GM19463 (cell line): ENCODE measurements around the gene PCDHGA2.

Experiments used
- ATAC-seq: cut with Tn5 transposase; IDR thresholded peaks from one replicate; pipeline ENCODE4 v1.9.1; 2021; ENCODE audit warnings: mild to moderate bottlenecking, moderate library complexity; ENCODE audit not compliant: unreplicated experiment

PCDHGA2 gene

DNA sequence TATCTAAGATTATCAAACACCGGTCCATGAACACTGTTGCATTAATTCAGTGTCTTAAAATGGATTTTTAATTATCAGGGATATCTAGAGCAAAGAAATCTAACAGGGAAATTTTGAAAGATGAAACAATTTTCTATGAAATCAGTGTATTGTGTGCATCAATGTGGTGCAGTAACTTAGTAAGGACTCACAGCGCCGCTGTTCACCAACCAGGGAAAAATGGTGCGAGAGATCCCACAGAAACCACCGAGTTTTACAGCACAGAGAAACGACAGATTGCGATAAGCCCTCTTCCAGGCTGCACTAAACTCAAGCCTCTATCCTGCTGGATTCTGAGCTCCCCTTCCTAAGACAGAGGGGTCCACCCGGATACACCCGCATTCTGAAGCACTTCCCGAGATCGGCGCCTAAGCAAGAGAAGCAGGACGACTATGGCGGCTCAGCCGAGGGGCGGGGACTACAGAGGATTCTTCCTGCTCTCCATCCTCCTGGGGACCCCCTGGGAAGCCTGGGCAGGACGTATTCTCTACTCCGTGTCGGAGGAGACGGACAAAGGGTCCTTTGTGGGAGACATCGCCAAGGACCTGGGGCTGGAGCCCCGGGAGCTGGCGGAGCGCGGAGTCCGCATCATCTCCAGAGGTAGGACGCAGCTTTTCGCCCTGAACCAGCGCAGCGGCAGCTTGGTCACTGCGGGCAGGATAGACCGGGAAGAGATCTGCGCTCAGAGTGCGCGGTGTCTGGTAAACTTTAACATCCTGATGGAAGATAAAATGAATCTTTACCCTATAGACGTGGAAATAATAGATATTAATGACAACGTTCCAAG, 44.1 kb downstream of the PCDHGA2 start, which contains the start of gene PCDHGA7:
TSS of gene PCDHGA7 (plus strand) at position 274 of the 826 bp plus-strand sequence. CDS start at position 432, 158 bp downstream.
- no peak for ATAC-seq

GRCh38 chr5:141383345-141383744, 44.8 kb downstream of the PCDHGA2 start:
- no peak for ATAC-seq

- no peak for ATAC-seq
Observed at GRCh38 chr5:141384471-141385267, 46.1 kb downstream of the PCDHGA2 start.

DNA sequence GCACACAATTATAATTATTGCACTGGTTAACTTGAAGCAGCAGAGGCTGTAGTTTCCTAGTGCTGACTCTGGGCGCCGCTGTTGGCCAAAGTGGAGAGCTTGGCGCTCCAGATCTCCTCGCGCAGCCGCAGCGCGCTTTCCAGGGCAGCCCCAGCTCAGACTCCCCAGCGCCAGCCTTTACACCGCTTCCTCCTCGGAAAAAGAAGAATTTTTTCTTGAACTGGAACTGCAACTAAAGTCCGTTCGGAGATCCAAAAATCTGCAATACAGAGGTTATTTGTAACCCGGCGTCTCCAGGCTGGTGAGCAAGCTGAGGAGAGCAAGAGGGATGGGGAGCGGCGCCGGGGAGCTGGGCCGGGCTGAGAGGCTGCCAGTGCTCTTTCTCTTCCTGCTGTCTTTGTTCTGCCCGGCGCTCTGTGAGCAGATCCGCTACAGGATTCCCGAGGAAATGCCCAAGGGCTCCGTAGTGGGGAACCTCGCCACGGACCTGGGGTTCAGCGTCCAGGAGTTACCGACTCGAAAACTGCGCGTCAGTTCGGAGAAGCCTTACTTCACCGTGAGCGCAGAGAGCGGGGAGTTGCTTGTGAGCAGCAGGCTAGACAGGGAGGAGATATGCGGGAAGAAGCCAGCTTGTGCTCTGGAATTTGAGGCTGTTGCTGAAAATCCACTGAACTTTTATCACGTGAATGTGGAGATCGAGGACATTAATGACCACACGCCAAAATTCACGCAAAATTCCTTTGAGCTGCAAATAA, 49.2 kb downstream of the PCDHGA2 start, which contains the start of gene PCDHGB4:
TSS of gene PCDHGB4 (plus strand) at position 142 of the 755 bp plus-strand sequence. CDS start at position 329, 187 bp downstream.
- ATAC-seq = peak; percentile 56

DNA sequence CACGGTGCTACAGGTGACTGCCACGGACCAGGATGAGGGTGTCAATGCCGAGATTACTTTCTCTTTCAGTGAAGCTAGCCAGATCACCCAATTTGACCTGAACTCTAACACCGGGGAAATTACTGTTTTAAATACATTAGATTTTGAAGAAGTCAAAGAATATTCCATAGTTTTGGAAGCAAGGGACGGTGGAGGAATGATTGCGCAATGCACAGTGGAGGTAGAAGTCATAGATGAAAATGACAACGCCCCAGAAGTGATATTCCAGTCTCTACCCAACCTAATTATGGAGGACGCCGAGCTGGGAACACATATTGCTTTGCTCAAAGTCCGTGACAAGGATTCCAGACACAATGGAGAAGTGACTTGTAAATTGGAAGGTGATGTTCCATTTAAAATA, 50.1 kb downstream of the PCDHGA2 start:
- no peak for ATAC-seq

DNA sequence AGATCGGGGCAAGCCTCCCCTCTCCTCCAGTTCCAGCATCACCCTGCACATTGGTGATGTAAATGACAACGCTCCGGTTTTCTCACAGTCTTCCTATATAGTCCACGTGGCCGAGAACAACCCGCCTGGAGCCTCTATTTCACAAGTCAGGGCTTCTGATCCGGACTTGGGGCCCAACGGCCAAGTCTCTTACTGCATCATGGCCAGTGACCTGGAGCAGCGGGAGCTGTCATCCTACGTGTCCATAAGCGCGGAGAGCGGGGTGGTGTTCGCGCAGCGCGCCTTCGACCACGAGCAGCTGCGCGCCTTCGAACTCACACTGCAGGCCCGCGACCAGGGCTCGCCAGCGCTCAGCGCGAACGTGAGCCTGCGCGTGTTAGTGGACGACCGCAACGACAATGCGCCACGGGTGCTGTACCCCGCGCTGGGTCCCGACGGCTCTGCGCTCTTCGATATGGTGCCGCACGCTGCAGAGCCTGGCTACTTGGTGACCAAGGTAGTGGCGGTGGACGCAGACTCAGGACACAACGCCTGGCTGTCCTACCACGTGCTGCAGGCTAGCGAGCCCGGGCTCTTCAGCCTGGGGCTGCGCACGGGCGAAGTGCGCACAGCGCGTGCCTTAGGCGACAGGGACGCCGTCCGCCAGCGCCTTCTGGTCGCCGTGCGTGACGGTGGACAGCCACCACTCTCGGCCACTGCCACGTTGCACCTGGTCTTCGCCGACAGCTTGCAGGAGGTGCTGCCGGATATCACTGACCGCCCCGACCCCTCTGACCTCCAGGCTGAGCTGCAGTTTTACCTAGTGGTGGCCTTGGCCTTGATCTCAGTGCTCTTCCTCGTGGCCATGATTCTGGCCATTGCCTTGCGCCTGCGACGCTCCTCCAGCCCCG, 50.8 kb downstream of the PCDHGA2 start:
- no peak for ATAC-seq

DNA sequence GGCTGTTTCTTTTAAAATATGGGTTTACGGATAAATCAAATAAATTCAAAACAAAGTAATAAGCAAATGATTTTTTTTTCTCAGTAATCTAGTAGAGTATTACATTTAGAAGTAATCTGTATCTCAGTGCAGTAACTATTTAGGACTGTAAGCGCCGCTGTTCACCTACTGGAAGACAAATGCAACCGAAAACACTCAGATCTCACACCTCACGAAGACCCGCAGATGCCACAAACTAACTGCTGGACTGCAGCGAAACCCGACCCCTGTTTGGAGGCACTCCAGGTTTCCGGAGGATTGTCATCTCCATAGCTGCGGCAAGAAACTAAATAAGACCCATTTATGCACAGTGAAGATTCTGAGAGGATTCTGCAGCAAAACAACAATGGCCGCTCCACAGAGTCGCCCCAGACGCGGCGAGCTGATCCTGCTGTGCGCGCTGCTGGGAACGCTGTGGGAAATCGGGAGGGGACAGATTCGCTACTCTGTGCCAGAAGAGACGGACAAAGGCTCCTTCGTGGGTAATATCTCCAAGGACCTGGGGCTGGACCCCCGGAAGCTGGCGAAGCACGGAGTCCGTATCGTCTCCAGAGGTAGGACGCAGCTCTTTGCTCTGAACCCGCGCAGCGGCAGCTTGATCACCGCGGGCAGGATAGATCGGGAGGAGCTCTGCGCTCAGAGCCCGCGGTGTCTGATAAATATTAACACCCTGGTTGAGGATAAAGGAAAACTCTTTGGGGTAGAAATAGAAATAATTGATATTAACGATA, 54.1 kb downstream of the PCDHGA2 start, which contains the start of gene PCDHGA8:
TSS of gene PCDHGA8 (plus strand) at position 205 of the 770 bp plus-strand sequence. CDS start at position 386, 181 bp downstream.
- no peak for ATAC-seq
